Sigmoid colon (tissue), 4 donors: ENCODE data around the gene ATF4.

Experiments used
- CTCF ChIP-seq, 4 experiments: fragments of 450-650 bp in 3 of 4; fragments of 200-600 bp in 1 of 4; IDR thresholded peaks; one replicate each; pipeline ENCODE4 v1.5.1; 2016 to 2019; ENCODE audit warnings: antibody characterized with exemption in 4 of 4, mild to moderate bottlenecking in 3 of 4, moderate library complexity in 2 of 4
- POLR2AphosphoS5 ChIP-seq, 4 donors: sonication (generic); formaldehyde crosslinking; IDR thresholded peaks; one replicate each; pipeline ENCODE4 v1.6.1; 2017; ENCODE audit warnings: antibody characterized with exemption in 4 of 4

- TF ChIP-seq POLR2AphosphoS5 (IDR thresholded peaks at IDR 0.05) (no peak), CTCF (IDR thresholded peaks at IDR 0.05) (no peak)
Measured at GRCh38 chr22:39503630-39504029, 16.7 kb upstream of the ATF4 start.
